ENCODE measurements around the gene OR6B2. TPM values are rescaled to one million over a fixed set of nuclear protein-coding genes. Genes with fewer than 3 reads are reported as not detected.

OR6B2 gene
- total and polyA plus RNA-seq, 2 experiments from 2014 or later: not detected

DNA sequence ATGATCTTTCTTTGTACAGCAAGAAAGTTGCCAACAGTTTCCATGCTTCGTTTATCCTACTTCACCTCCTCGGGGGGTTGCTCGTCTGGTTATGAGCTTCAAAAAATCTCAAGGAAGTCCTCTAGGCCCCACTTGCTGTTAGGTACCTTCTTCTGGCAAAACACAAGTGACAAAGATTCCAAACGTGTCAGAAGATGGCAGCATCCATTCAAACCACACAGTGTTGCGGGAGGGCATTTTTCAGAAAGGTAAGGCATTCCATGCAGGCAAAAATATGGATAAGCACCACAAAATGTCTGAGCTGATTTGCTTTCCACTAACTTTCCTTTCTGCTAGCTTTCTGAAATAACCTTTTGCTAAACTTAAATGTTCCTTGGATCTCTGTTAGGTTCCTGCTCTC is 36.3 kb upstream of the OR6B2 start:
- Histone ChIP-seq H3K9me3 (ENCODE audit: low read depth) (no peaks in the 10 kb centered on the region), H3K27me3 (peaks cover 14% of the 10 kb centered on the region), H3K79me2 (no peaks in the 10 kb centered on the region), H3K27ac (no peak overlapping the region), H2AFZ (no peak overlapping the region), H3K9me2 (replicated peaks; ENCODE audit: insufficient read depth) (no peaks in the 10 kb centered on the region), H4K20me1 (ENCODE audit: insufficient read depth, poor library complexity, severe bottlenecking) (no peaks in the 10 kb centered on the region), H3K4me1 (ENCODE audit: insufficient read depth) (no peaks in the 10 kb centered on the region), H3K4me3 (no peak overlapping the region), H3K36me3 (replicated peaks; ENCODE audit: insufficient read depth, low read depth) (no peaks in the 10 kb centered on the region), H3K4me2 (no peak overlapping the region)
- DNase-seq (ENCODE audit: low spot score): no peak
- 77% methylated on average over 5 of the region's 5 CpGs for whole genome bisulfite sequencing (ENCODE audit: low lambda C conversion rate, missing lambda C conversion rate)
- TF ChIP-seq EZH2 (IDR thresholded peaks at IDR 0.05; ENCODE audit: borderline replicate concordance): no peak
- TF ChIP-seq EZH2phosphoT487 (IDR thresholded peaks at IDR 0.05; ENCODE audit: low read depth, severe bottlenecking, unreplicated experiment): no peak
- TF ChIP-seq, protein P1, sequence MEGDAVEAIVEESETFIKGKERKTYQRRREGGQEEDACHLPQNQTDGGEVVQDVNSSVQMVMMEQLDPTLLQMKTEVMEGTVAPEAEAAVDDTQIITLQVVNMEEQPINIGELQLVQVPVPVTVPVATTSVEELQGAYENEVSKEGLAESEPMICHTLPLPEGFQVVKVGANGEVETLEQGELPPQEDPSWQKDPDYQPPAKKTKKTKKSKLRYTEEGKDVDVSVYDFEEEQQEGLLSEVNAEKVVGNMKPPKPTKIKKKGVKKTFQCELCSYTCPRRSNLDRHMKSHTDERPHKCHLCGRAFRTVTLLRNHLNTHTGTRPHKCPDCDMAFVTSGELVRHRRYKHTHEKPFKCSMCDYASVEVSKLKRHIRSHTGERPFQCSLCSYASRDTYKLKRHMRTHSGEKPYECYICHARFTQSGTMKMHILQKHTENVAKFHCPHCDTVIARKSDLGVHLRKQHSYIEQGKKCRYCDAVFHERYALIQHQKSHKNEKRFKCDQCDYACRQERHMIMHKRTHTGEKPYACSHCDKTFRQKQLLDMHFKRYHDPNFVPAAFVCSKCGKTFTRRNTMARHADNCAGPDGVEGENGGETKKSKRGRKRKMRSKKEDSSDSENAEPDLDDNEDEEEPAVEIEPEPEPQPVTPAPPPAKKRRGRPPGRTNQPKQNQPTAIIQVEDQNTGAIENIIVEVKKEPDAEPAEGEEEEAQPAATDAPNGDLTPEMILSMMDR (IDR thresholded peaks at IDR 0.05; ENCODE audit: poor library complexity): no peak

DNA sequence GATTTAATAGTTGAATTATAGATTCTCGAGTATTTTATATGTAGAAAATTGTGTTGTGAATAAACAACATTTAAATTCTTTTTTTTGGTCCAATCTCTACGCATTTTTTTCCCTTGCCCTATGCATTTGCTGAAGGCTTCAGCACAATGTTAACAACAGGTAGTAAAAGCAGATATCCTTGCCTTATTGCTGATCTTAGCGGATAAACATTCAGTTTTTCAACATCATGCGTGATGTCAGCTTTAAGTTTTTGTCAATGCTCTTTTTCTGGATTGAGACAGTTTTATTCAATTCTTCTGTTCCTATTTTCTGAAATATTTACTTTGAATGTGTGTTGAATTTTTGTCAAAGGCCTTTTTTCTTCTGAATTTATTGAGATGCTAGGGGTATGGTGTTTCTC is 34.7 kb upstream of the OR6B2 start:
- H3K4me1 ChIP-seq (ENCODE audit: insufficient read depth): no peaks in the 10 kb centered on the region
- peaks cover 14% of the 10 kb centered on the region for H3K27me3 ChIP-seq
- H3K9me3 ChIP-seq (ENCODE audit: low read depth): no peaks in the 10 kb centered on the region
- no peak overlapping the region for H3K4me2 ChIP-seq
- H2AFZ ChIP-seq: no peak overlapping the region
- no peaks in the 10 kb centered on the region for H4K20me1 ChIP-seq (ENCODE audit: insufficient read depth, poor library complexity, severe bottlenecking)
- no peak for TF ChIP-seq EZH2 (IDR thresholded peaks at IDR 0.05; ENCODE audit: borderline replicate concordance)
- TF ChIP-seq, protein P1 (IDR thresholded peaks at IDR 0.05; ENCODE audit: poor library complexity): no peak
- no peak for TF ChIP-seq EZH2phosphoT487 (IDR thresholded peaks at IDR 0.05; ENCODE audit: low read depth, severe bottlenecking, unreplicated experiment)
- H3K27ac ChIP-seq: no peak overlapping the region
- WGBS (ENCODE audit: low lambda C conversion rate, missing lambda C conversion rate): 89% methylated on average over 4 of the region's 4 CpGs
- H3K36me3 ChIP-seq (replicated peaks; ENCODE audit: insufficient read depth, low read depth): no peaks in the 10 kb centered on the region
- DNase-seq (ENCODE audit: low spot score): no peak
- no peaks in the 10 kb centered on the region for H3K79me2 ChIP-seq
- H3K4me3 ChIP-seq: no peak overlapping the region
- H3K9me2 ChIP-seq (replicated peaks; ENCODE audit: insufficient read depth): no peaks in the 10 kb centered on the region

DNA sequence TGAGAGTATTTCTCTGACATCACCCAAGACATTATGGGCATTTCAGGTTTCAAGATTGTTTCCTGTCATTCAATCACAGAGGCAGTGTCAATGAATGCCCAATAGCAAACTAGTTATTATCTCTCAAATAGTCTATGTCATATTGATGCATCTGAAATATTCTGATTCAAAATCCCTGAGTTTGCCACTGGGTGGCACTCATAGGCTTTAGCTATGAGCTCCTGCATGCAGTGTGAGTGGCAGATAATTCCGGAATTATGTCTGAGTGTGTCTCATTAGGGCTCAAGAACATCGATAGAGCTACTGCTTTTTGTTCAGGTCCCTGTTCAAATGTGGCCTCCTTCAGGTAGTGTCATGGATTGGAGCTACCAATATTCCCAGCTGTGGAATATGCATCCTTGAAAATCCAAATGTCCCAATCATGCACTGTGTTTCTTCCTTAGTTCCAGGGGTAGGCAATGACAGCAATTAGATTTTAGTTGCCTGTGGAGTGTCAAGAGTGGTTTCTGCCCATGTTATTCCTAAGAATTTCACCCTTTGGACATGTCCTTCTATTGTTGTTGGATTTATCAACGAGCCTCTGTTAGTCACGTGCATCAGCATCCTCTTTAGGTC is 30.9 kb upstream of the OR6B2 start:
- peaks cover 28% of the 10 kb centered on the region for H3K27me3 ChIP-seq
- no peaks in the 10 kb centered on the region for H3K79me2 ChIP-seq
- no peak overlapping the region for H3K4me3 ChIP-seq
- H3K27ac ChIP-seq: no peak overlapping the region
- H3K9me2 ChIP-seq (replicated peaks; ENCODE audit: insufficient read depth): no peaks in the 10 kb centered on the region
- H3K36me3 ChIP-seq (replicated peaks; ENCODE audit: insufficient read depth, low read depth): no peaks in the 10 kb centered on the region
- WGBS (ENCODE audit: low lambda C conversion rate, missing lambda C conversion rate): 55% methylated on average over 4 of the region's 4 CpGs
- TF ChIP-seq EZH2 (IDR thresholded peaks at IDR 0.05; ENCODE audit: borderline replicate concordance) (no peak), EZH2phosphoT487 (IDR thresholded peaks at IDR 0.05; ENCODE audit: low read depth, severe bottlenecking, unreplicated experiment) (no peak)
- TF ChIP-seq, protein P1 (IDR thresholded peaks at IDR 0.05; ENCODE audit: poor library complexity): peak; percentile 83
- H3K4me2 ChIP-seq: no peak overlapping the region
- H3K9me3 ChIP-seq (ENCODE audit: low read depth): no peaks in the 10 kb centered on the region
- H4K20me1 ChIP-seq (ENCODE audit: insufficient read depth, poor library complexity, severe bottlenecking): no peaks in the 10 kb centered on the region
- H2AFZ ChIP-seq: no peak overlapping the region
- peak; percentile 67 for DNase-seq (ENCODE audit: low spot score)
- H3K4me1 ChIP-seq (ENCODE audit: insufficient read depth): no peaks in the 10 kb centered on the region
